ENCODE data around the gene DDX1.

The DDX1 gene

GRCh38 chr2:15625344-15626036 lies 33.8 kb downstream of the DDX1 start:
- no peaks in the 10 kb centered on the region for H3K9me3 ChIP-seq (ENCODE audit: control insufficient read depth, insufficient read depth, low read depth, low read length)
- peaks cover 99% of the 10 kb centered on the region for H3K36me3 ChIP-seq (ENCODE audit: control insufficient read depth, insufficient read depth, low read length)
- H3K27me3 ChIP-seq (ENCODE audit: control insufficient read depth, insufficient read depth, low read length), result no peaks in the 10 kb centered on the region

DNA sequence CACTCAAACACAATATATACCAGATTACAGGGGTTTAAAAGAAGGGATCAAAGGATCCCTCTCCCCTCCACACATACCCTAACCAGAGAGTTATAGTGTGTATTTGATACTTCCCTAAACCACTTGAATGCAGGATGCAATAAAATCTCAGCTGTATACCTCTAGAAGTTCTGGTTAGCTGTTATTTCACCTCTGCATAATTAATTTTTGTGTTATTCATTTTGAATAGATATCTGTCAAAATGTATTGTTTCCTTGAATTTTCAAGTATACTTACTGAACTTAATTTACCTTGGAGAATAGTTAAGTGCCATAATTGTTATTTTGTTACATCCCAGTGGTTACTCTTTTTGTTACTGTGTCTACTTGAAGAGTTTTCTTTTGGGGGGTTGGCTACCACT lies 34.5 kb downstream of the DDX1 start:
- Histone ChIP-seq H3K27ac (ENCODE audit: low read depth, low read length) (no peak overlapping the region), H3K4me1 (ENCODE audit: control insufficient read depth, insufficient read depth, low read length) (no peaks in the 10 kb centered on the region), H3K9ac (ENCODE audit: low read length) (no peak overlapping the region), H3K9me3 (ENCODE audit: control insufficient read depth, insufficient read depth, low read depth, low read length) (no peaks in the 10 kb centered on the region), H3K27me3 (ENCODE audit: control insufficient read depth, insufficient read depth, low read length) (no peaks in the 10 kb centered on the region), H3K36me3 (ENCODE audit: control insufficient read depth, insufficient read depth, low read length) (peaks cover 99% of the 10 kb centered on the region), H3K4me3 (ENCODE audit: low read depth, low read length) (no peak overlapping the region)

More at GRCh38 chr2:15625344-15626036, 33.8 kb downstream of the DDX1 start:
- Histone ChIP-seq H3K27ac (ENCODE audit: low read depth, low read length) (no peak overlapping the region), H3K9ac (ENCODE audit: low read length) (no peak overlapping the region), H3K4me1 (ENCODE audit: control insufficient read depth, insufficient read depth, low read length) (no peaks in the 10 kb centered on the region), H3K4me3 (ENCODE audit: low read depth, low read length) (no peak overlapping the region)

- H3K4me1 ChIP-seq (ENCODE audit: control insufficient read depth, insufficient read depth, low read length), result no peaks in the 10 kb centered on the region
- H3K36me3 ChIP-seq (ENCODE audit: control insufficient read depth, insufficient read depth, low read length), result peaks cover 99% of the 10 kb centered on the region
- H3K27me3 ChIP-seq (ENCODE audit: control insufficient read depth, insufficient read depth, low read length), result no peaks in the 10 kb centered on the region
- H3K9me3 ChIP-seq (ENCODE audit: control insufficient read depth, insufficient read depth, low read depth, low read length), result no peaks in the 10 kb centered on the region
- no peak overlapping the region for H3K4me3 ChIP-seq (ENCODE audit: low read depth, low read length)
- no peak overlapping the region for H3K27ac ChIP-seq (ENCODE audit: low read depth, low read length)
- no peak overlapping the region for H3K9ac ChIP-seq (ENCODE audit: low read length)
Measured at GRCh38 chr2:15626967-15627366, 35.3 kb downstream of the DDX1 start.

- Histone ChIP-seq H3K4me1 (ENCODE audit: control insufficient read depth, insufficient read depth, low read length) (no peaks in the 10 kb centered on the region), H3K27ac (ENCODE audit: low read depth, low read length) (no peak overlapping the region), H3K9me3 (ENCODE audit: control insufficient read depth, insufficient read depth, low read depth, low read length) (no peaks in the 10 kb centered on the region), H3K27me3 (ENCODE audit: control insufficient read depth, insufficient read depth, low read length) (no peaks in the 10 kb centered on the region), H3K9ac (ENCODE audit: low read length) (no peak overlapping the region), H3K4me3 (ENCODE audit: low read depth, low read length) (no peak overlapping the region), H3K36me3 (ENCODE audit: control insufficient read depth, insufficient read depth, low read length) (peaks cover 99% of the 10 kb centered on the region)
Measured at GRCh38 chr2:15627817-15628684, 36.4 kb downstream of the DDX1 start.

DNA sequence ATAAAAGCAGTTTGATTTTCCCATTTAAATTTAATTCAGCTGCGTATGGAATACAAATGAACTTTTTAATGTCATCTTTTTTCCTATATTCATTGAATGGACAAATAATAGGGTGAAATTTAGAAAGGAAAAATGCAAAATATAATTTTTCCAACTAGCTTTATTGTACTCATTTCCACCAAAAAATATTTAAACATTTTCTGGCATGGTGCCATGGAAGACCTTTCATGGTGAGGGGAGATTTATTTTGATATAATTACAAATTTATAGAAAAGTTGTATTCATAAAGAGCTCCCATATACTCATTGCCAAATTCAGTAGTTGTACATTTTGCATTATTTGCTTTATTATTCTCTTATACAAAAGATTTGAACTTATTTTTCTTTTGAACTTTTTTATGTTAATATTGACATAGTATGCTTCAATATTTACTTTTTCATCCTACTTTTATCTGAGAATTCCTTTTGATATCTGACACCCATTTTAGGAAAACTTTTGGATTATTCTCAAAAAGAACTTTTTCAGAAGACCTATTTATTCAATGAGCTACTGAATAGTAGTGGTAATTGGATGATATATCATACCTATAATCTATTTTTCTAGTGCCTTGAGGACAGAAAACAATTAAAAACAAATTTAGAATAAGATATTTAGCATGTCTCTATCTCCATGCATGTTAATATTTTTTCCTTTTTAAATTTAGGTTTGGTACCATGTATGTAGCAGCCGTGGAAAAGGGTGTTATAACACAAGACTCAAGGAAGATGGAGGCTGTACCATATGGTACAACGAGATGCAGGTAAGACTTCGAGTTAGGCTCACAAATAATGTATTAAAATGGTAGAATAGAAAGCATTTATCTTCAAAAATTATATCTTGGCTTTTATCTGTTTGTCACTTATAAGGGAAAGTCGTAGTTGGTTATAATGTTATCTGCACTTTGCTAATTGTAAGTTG lies 37.5 kb downstream of the DDX1 start:
- H3K27ac ChIP-seq (ENCODE audit: low read depth, low read length), result no peak overlapping the region
- H3K9ac ChIP-seq (ENCODE audit: low read length), result no peak overlapping the region
- H3K9me3 ChIP-seq (ENCODE audit: control insufficient read depth, insufficient read depth, low read depth, low read length), result no peaks in the 10 kb centered on the region
- no peaks in the 10 kb centered on the region for H3K27me3 ChIP-seq (ENCODE audit: control insufficient read depth, insufficient read depth, low read length)
- no peak overlapping the region for H3K4me3 ChIP-seq (ENCODE audit: low read depth, low read length)
- peaks cover 98% of the 10 kb centered on the region for H3K36me3 ChIP-seq (ENCODE audit: control insufficient read depth, insufficient read depth, low read length)
- H3K4me1 ChIP-seq (ENCODE audit: control insufficient read depth, insufficient read depth, low read length), result no peaks in the 10 kb centered on the region

DNA sequence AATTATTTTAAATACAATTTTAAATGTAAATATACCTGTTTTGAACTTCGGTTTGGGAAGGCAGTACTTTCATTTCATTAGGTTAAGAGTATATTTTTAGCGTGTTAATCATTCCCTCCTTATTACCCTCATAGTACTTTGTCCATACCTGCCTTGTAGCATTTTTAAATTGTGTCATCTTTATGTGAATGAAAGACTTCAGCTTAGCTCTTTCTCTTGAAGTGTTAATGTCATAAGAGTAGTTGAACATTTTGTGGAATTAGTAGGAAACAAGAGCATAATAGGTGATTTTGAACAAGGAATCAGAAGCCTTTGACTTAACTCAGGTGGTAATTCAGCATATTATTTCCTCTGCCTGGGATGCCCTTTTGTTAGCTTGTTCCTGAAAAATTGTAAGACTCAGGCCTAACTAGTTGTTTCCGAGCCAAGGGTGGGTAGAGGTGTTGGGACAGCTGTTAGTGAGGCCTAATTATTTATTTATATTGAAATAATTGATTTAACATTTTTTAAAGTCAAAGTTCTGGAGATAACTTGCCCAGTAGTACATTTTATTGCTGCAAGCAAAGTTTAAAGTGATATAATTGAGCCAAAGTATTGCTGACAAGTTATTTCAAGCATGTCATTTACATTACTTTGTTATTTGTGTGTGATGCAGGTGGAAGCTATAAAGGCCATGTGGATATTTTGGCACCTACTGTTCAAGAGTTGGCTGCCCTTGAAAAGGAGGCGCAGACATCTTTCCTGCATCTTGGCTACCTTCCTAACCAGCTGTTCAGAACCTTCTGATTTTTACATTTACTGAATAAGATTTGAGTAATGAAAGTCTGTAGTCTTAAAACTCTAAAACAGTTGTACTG lies 38.7 kb downstream of the DDX1 start:
- Histone ChIP-seq H3K4me3 (ENCODE audit: low read depth, low read length) (no peak overlapping the region), H3K9me3 (ENCODE audit: control insufficient read depth, insufficient read depth, low read depth, low read length) (no peaks in the 10 kb centered on the region), H3K27me3 (ENCODE audit: control insufficient read depth, insufficient read depth, low read length) (no peaks in the 10 kb centered on the region), H3K27ac (ENCODE audit: low read depth, low read length) (no peak overlapping the region), H3K4me1 (ENCODE audit: control insufficient read depth, insufficient read depth, low read length) (no peaks in the 10 kb centered on the region), H3K36me3 (ENCODE audit: control insufficient read depth, insufficient read depth, low read length) (peaks cover 95% of the 10 kb centered on the region), H3K9ac (ENCODE audit: low read length) (no peak overlapping the region)

GRCh38 chr2:15630978-15631719 lies 39.5 kb downstream of the DDX1 start:
- H3K36me3 ChIP-seq (ENCODE audit: control insufficient read depth, insufficient read depth, low read length), result peaks cover 95% of the 10 kb centered on the region

DNA sequence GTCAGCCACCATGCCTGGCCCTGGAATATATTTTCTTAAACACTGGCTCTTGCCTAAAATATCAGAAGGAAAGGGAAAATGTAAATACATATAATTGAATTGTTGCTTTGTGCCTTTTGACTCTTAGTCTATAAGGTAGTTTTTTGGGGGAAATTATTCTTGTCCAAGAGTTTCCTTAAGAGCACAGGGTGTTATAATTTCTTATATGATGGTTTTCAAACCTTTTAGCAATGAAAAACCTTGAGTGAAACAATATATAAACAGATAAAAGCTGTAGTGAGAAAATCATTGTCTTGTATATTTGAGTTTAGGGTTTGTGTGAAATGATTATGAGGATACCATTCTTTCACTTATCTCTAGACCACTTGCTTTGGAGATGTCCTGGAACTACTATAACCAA lies 40.2 kb downstream of the DDX1 start:
- H3K9ac ChIP-seq (ENCODE audit: low read length), result no peak overlapping the region
- H3K4me1 ChIP-seq (ENCODE audit: control insufficient read depth, insufficient read depth, low read length), result no peaks in the 10 kb centered on the region
- H3K27me3 ChIP-seq (ENCODE audit: control insufficient read depth, insufficient read depth, low read length), result no peaks in the 10 kb centered on the region
- H3K4me3 ChIP-seq (ENCODE audit: low read depth, low read length), result no peak overlapping the region
- H3K9me3 ChIP-seq (ENCODE audit: control insufficient read depth, insufficient read depth, low read depth, low read length), result no peaks in the 10 kb centered on the region
- peaks cover 88% of the 10 kb centered on the region for H3K36me3 ChIP-seq (ENCODE audit: control insufficient read depth, insufficient read depth, low read length)
- H3K27ac ChIP-seq (ENCODE audit: low read depth, low read length), result no peak overlapping the region

More at GRCh38 chr2:15630978-15631719, 39.5 kb downstream of the DDX1 start:
- Histone ChIP-seq H3K9me3 (ENCODE audit: control insufficient read depth, insufficient read depth, low read depth, low read length) (no peaks in the 10 kb centered on the region), H3K27ac (ENCODE audit: low read depth, low read length) (no peak overlapping the region), H3K4me1 (ENCODE audit: control insufficient read depth, insufficient read depth, low read length) (no peaks in the 10 kb centered on the region), H3K27me3 (ENCODE audit: control insufficient read depth, insufficient read depth, low read length) (no peaks in the 10 kb centered on the region), H3K4me3 (ENCODE audit: low read depth, low read length) (no peak overlapping the region), H3K9ac (ENCODE audit: low read length) (no peak overlapping the region)

GRCh38 chr2:15633043-15633970 lies 41.6 kb downstream of the DDX1 start:
- no peak overlapping the region for H3K4me3 ChIP-seq (ENCODE audit: low read depth, low read length)
- peaks cover 77% of the 10 kb centered on the region for H3K36me3 ChIP-seq (ENCODE audit: control insufficient read depth, insufficient read depth, low read length)
- no peaks in the 10 kb centered on the region for H3K9me3 ChIP-seq (ENCODE audit: control insufficient read depth, insufficient read depth, low read depth, low read length)
- H3K27me3 ChIP-seq (ENCODE audit: control insufficient read depth, insufficient read depth, low read length), result no peaks in the 10 kb centered on the region
- peaks cover 4% of the 10 kb centered on the region; the same call in 1 of the 2 replicates for H3K4me1 ChIP-seq (ENCODE audit: control insufficient read depth, insufficient read depth, low read length)
- no peak overlapping the region for H3K9ac ChIP-seq (ENCODE audit: low read length)
- H3K27ac ChIP-seq (ENCODE audit: low read depth, low read length), result no peak overlapping the region

Measured in HUES6 (cell line).